HEK293 (cell line): ENCODE results near the gene LIN54.
A peak's percentile ranks its signal among the peaks of the same experiment; 100 is the strongest.

Experiments used
- FEZF1 ChIP-seq: fragments of 450-650 bp; formaldehyde crosslinking; IDR thresholded peaks from 2 replicates; pipeline ENCODE4 v1.5.1; 2016; ENCODE audit warnings: missing biosample characterization, missing genetic modification characterization
- GLIS1 ChIP-seq: fragments of 450-650 bp; formaldehyde crosslinking; IDR thresholded peaks from 2 replicates; pipeline ENCODE4 v1.5.1; 2016; ENCODE audit warnings: missing biosample characterization, missing genetic modification characterization
- MZF1 ChIP-seq: fragments of 450-650 bp; formaldehyde crosslinking; IDR thresholded peaks from 2 replicates; pipeline ENCODE4 v1.5.1; 2017; ENCODE audit warnings: missing biosample characterization, missing genetic modification characterization, borderline replicate concordance
- TSHZ1 ChIP-seq: fragments of 450-650 bp; formaldehyde crosslinking; IDR thresholded peaks from 2 replicates; pipeline ENCODE4 v1.5.1; 2016; ENCODE audit warnings: missing biosample characterization, missing genetic modification characterization, borderline replicate concordance
- ZBTB20 ChIP-seq: fragments of 450-650 bp; formaldehyde crosslinking; IDR thresholded peaks from 2 replicates; pipeline ENCODE4 v1.5.1; 2016; ENCODE audit warnings: missing biosample characterization, missing genetic modification characterization
- ZBTB26 ChIP-seq: fragments of 450-650 bp; formaldehyde crosslinking; optimal IDR thresholded peaks from 2 replicates; pipeline ENCODE3; 2016; ENCODE audit warnings: missing biosample characterization, mild to moderate bottlenecking, missing genetic modification characterization
- ZBTB6 ChIP-seq: fragments of 450-650 bp; formaldehyde crosslinking; IDR thresholded peaks from 2 replicates; pipeline ENCODE4 v1.5.1; 2017; ENCODE audit warnings: missing biosample characterization, missing genetic modification characterization
- ZBTB8A ChIP-seq: fragments of 450-650 bp; formaldehyde crosslinking; IDR thresholded peaks from 2 replicates; pipeline ENCODE4 v1.5.1; 2016; ENCODE audit warnings: missing biosample characterization, missing genetic modification characterization
- ZIC2 ChIP-seq: fragments of 450-650 bp; formaldehyde crosslinking; IDR thresholded peaks from 2 replicates; pipeline ENCODE4 v1.5.1; 2016; ENCODE audit warnings: missing biosample characterization, missing genetic modification characterization
- ZNF10 ChIP-seq: fragments of 450-650 bp; formaldehyde crosslinking; IDR thresholded peaks from 2 replicates; pipeline ENCODE4 v1.5.1; 2017; ENCODE audit warnings: missing biosample characterization, missing genetic modification characterization
- ZNF157 ChIP-seq: fragments of 450-650 bp; formaldehyde crosslinking; IDR thresholded peaks from 2 replicates; pipeline ENCODE4 v1.5.1; 2016; ENCODE audit warnings: missing biosample characterization, missing genetic modification characterization
- ZNF184 ChIP-seq: fragments of 450-650 bp; IDR thresholded peaks from 2 replicates; pipeline ENCODE4 v1.5.1; 2018; ENCODE audit warnings: missing biosample characterization, mild to moderate bottlenecking, missing genetic modification characterization
- ZNF19 ChIP-seq: fragments of 450-650 bp; formaldehyde crosslinking; IDR thresholded peaks from 2 replicates; pipeline ENCODE4; 2016; ENCODE audit warnings: missing biosample characterization, missing genetic modification characterization, low read depth
- ZNF354C ChIP-seq: fragments of 450-650 bp; formaldehyde crosslinking; IDR thresholded peaks from 2 replicates; pipeline ENCODE4 v1.5.1; 2016; ENCODE audit warnings: missing biosample characterization, missing genetic modification characterization, low read depth, borderline replicate concordance
- ZNF449 ChIP-seq: fragments of 450-650 bp; formaldehyde crosslinking; IDR thresholded peaks from 2 replicates; pipeline ENCODE4 v1.5.1; 2017; ENCODE audit warnings: missing biosample characterization, mild to moderate bottlenecking, missing genetic modification characterization, moderate library complexity
- ZNF518A ChIP-seq: fragments of 450-650 bp; formaldehyde crosslinking; conservative IDR thresholded peaks from 2 replicates; pipeline ENCODE4 v1.5.1; 2016; ENCODE audit warnings: low read depth, missing biosample characterization, missing genetic modification characterization
- ZNF548 ChIP-seq: fragments of 450-650 bp; formaldehyde crosslinking; IDR thresholded peaks from 2 replicates; pipeline ENCODE4 v1.5.1; 2016; ENCODE audit warnings: missing biosample characterization, missing genetic modification characterization
- ZNF596 ChIP-seq: fragments of 450-650 bp; IDR thresholded peaks from 2 replicates; pipeline ENCODE4 v1.5.0; 2018; ENCODE audit warnings: missing biosample characterization, mild to moderate bottlenecking, missing genetic modification characterization, moderate library complexity
- ZNF624 ChIP-seq: fragments of 450-650 bp; formaldehyde crosslinking; IDR thresholded peaks from 2 replicates; pipeline ENCODE4 v1.5.1; 2017; ENCODE audit warnings: missing biosample characterization, missing genetic modification characterization
- ZNF701 ChIP-seq: fragments of 450-650 bp; formaldehyde crosslinking; IDR thresholded peaks from 2 replicates; pipeline ENCODE4 v1.5.1; 2016; ENCODE audit warnings: missing biosample characterization, missing genetic modification characterization
- ZSCAN23 ChIP-seq: fragments of 450-650 bp; formaldehyde crosslinking; IDR thresholded peaks from 2 replicates; pipeline ENCODE4 v1.5.1; 2016; ENCODE audit warnings: missing biosample characterization, missing genetic modification characterization
- ZSCAN30 ChIP-seq: fragments of 450-650 bp; IDR thresholded peaks from 2 replicates; pipeline ENCODE4 v1.5.1; 2018; ENCODE audit warnings: missing biosample characterization, mild to moderate bottlenecking, missing genetic modification characterization, moderate library complexity
- ZSCAN4 ChIP-seq: fragments of 450-650 bp; formaldehyde crosslinking; IDR thresholded peaks from 2 replicates; pipeline ENCODE4 v1.5.1; 2017; ENCODE audit warnings: missing biosample characterization, missing genetic modification characterization
- ZSCAN5A ChIP-seq: fragments of 450-650 bp; formaldehyde crosslinking; IDR thresholded peaks from 2 replicates; pipeline ENCODE4 v1.5.1; 2016; ENCODE audit warnings: missing biosample characterization, missing genetic modification characterization

LIN54 gene

GRCh38 chr4:82900411-82901182 lies 110.0 kb downstream of the LIN54 start, which contains the start of gene THAP9 (continued):
- TF ChIP-seq ZIC2 (0 out of 2 replicates have a peak, but pooled peaks have one; percentile 15), ZNF701 (no peak), ZBTB8A (peak; percentile 74), ZNF624 (tag by site-specific recombination) (no peak), ZSCAN23 (tag by site-specific recombination) (no peak), ZNF10 (tag by site-specific recombination) (0 out of 2 replicates have a peak, but pooled peaks have one; percentile 14), FEZF1 (tag by site-specific recombination) (0 out of 2 replicates have a peak, but pooled peaks have one; percentile 25), ZSCAN5A (peak; percentile 73; the same call in 1 of the 2 replicates), ZNF518A (tag by site-specific recombination) (no peak), ZSCAN30 (tag by site-specific recombination) (peak; percentile 79), ZNF596 (tag by site-specific recombination) (peak; percentile 51), ZSCAN4 (tag by site-specific recombination) (no peak), ZNF449 (tag by site-specific recombination) (no peak), ZNF184 (tag by site-specific recombination) (no peak), GLIS1 (tag by site-specific recombination) (no peak; the same call in 1 of the 2 replicates), TSHZ1 (tag by site-specific recombination) (no peak), ZNF157 (tag by site-specific recombination) (no peak), ZNF19 (no peak), ZBTB26 (tag by site-specific recombination) (peak; percentile 78), ZBTB20 (tag by site-specific recombination) (peak; percentile 98), MZF1 (0 out of 2 replicates have a peak, but pooled peaks have one; percentile 6), ZNF354C (tag by site-specific recombination) (no peak), ZNF548 (tag by site-specific recombination) (no peak), ZBTB6 (tag by site-specific recombination) (no peak)
